GM12878 (cell line): Measurements from ENCODE around the gene KDM5C. TPM values are rescaled to one million over a fixed set of nuclear protein-coding genes. Genes with fewer than 3 reads are reported as not detected.

Source experiments
- ATAC-seq: fragments of 200-7000 bp; cut with Tn5 transposase; 3 replicates; pipeline ENCODE4 v1.9.1; 2020; ENCODE audit warnings: mild to moderate bottlenecking, moderate library complexity
- BruUV-seq: library from RNA; stranded (reverse); fragments of 400-500 nt; replicated peaks from 2 replicates; lab custom pipeline; 2021; lab: Mats Ljungman, UMichigan
- CTCF ChIA-PET: fragments of 300-600 bp; sonication (Branson Sonifier 250); formaldehyde crosslinking; extraction: SDS; loops from one replicate; lab custom pipeline; 2021; ENCODE audit warnings: inconsistent platforms; lab: Yijun Ruan, JAX
- POLR2A ChIA-PET: fragments of 350-600 bp; formaldehyde crosslinking; extraction: SDS; loops from one replicate; lab custom pipeline; 2021; ENCODE audit warnings: inconsistent platforms; lab: Charles Lee
- RAD21 ChIA-PET: fragments of 300-600 bp; sonication (Branson Sonifier 250); formaldehyde crosslinking; loops from one replicate; lab custom pipeline; 2023; ENCODE audit warnings: antibody characterized with exemption; ENCODE audit not compliant: unreplicated experiment; lab: Charles Lee
- SMC1A ChIA-PET: fragments of 300-600 bp; sonication (Branson Sonifier 250); formaldehyde crosslinking; loops from one replicate; lab custom pipeline; 2023; ENCODE audit not compliant: unreplicated experiment, uncharacterized antibody; lab: Charles Lee
- DNase-seq: peaks from one replicate; pipeline ENCODE4 v3.0.0-alpha.2; 2011; ENCODE audit warnings: low read depth, low spot score
- FAIRE-seq: peaks from 3 replicates; lab custom pipeline; 2011; peaks lifted over from hg19 to GRCh38; lab: Jason Lieb, UNC
- H2AFZ ChIP-seq: 2 replicates; pipeline ENCODE4 v1.6.0; 2011; ENCODE audit warnings: low read depth, low read length, control low read depth; ENCODE audit not compliant: control insufficient read depth
- H3K27ac ChIP-seq: 2 replicates; pipeline ENCODE4 v1.5.1; 2011; ENCODE audit warnings: control low read depth; ENCODE audit not compliant: control insufficient read depth, insufficient read depth
- H3K27me3 ChIP-seq, 2 experiments: replicated peaks in 1 of 2; 2 replicates each; pipeline versions ENCODE4 v1.6.0 to v1.6.1; 2011; ENCODE audit warnings: low read length in 1 of 2; ENCODE audit not compliant: control insufficient read depth in 2 of 2, insufficient read depth in 2 of 2
- H3K36me3 ChIP-seq, 2 experiments: 2 replicates each; pipeline ENCODE4 v1.5.1; 2011; ENCODE audit warnings: low read length in 1 of 2; ENCODE audit not compliant: control insufficient read depth in 2 of 2, insufficient read depth in 2 of 2
- H3K4me1 ChIP-seq: 2 replicates; pipeline ENCODE4 v1.6.1; 2011; ENCODE audit warnings: mild to moderate bottlenecking, low read length, moderate library complexity, mixed read lengths; ENCODE audit not compliant: control insufficient read depth, insufficient read depth
- H3K4me2 ChIP-seq: 2 replicates; pipeline ENCODE4 v1.6.0; 2011; ENCODE audit warnings: control low read depth; ENCODE audit not compliant: control insufficient read depth, insufficient read depth
- H3K4me3 ChIP-seq: fragments of 200-600 bp; sonication (generic); 2 replicates; pipeline ENCODE4 v1.5.1; 2016
- H3K79me2 ChIP-seq: 2 replicates; pipeline ENCODE4 v1.6.0; 2011; ENCODE audit warnings: low read length; ENCODE audit not compliant: control insufficient read depth, insufficient read depth
- H3K9ac ChIP-seq: 2 replicates; pipeline ENCODE4 v1.8.0; 2011; ENCODE audit warnings: low read length, control low read depth, mixed read lengths; ENCODE audit not compliant: control insufficient read depth, insufficient read depth
- H3K9me3 ChIP-seq: replicated peaks from 3 replicates; pipeline ENCODE4 v1.5.1; 2011; ENCODE audit warnings: mild to moderate bottlenecking, low read length; ENCODE audit not compliant: control insufficient read depth, insufficient read depth
- H4K20me1 ChIP-seq: 2 replicates; pipeline ENCODE4 v1.6.0; 2011; ENCODE audit not compliant: control insufficient read depth, insufficient read depth
- JUNB ChIP-seq: IDR thresholded peaks from 2 replicates; pipeline ENCODE4 v1.6.1; 2016; ENCODE audit warnings: antibody characterized with exemption, mild to moderate bottlenecking
- NFIC ChIP-seq: IDR thresholded peaks from 2 replicates; pipeline ENCODE4 v1.6.1; 2012; ENCODE audit warnings: low read depth, mild to moderate bottlenecking, inconsistent platforms, low read length, moderate library complexity
- PKNOX1 ChIP-seq: fragments of 450-650 bp; IDR thresholded peaks from 2 replicates; pipeline ENCODE4 v1.6.1; 2016; ENCODE audit warnings: mild to moderate bottlenecking
- SMC3 ChIP-seq: IDR thresholded peaks from 2 replicates; pipeline ENCODE4 v1.6.1; 2011; ENCODE audit warnings: low read length, improper control_type of control experiment, borderline replicate concordance
- USF1 ChIP-seq: IDR thresholded peaks from 2 replicates; pipeline ENCODE4 v1.6.1; 2011; ENCODE audit warnings: borderline replicate concordance, low read depth, mild to moderate bottlenecking, moderate library complexity, mixed read lengths, low read length; ENCODE audit not compliant: insufficient read depth; ENCODE audit errors: extremely low read length
- ZSCAN29 ChIP-seq: fragments of 450-650 bp; IDR thresholded peaks from 2 replicates; pipeline ENCODE4 v1.6.1; 2017; ENCODE audit warnings: mild to moderate bottlenecking, moderate library complexity
- WGBS: methylation state at CpG from one replicate; pipeline ENCODE4 v1.1.6; 2016; ENCODE audit warnings: low lambda C conversion rate; ENCODE audit not compliant: insufficient replicate concordance, insufficient coverage; ENCODE audit errors: missing lambda C conversion rate; 5-methylcytosine and 5-hydroxymethylcytosine counted together
- in situ Hi-C: fragments of 300-500 bp; cut with MboI; formaldehyde crosslinking; loops from 9 replicates; pipeline ENCODE4 v1.14.3; 2018; ENCODE audit warnings: mixed read lengths
- intact Hi-C: fragments of 100-400 bp; cut with micrococcal nuclease; formaldehyde crosslinking; loops from one replicate; pipeline ENCODE4 v1.14.2; 2022; ENCODE audit not compliant: unreplicated experiment
- polyA plus RNA-seq, 11 experiments: library from polyadenylated mRNA; depleted of rRNA in 4 of 11; unstranded in 6 of 11; stranded (reverse) in 5 of 11; fragments of >200 nt; fragmentation: Nextera tagmentation in 4 of 11; fragmentation: Illumina TruSeq in 1 of 11; extraction: Ambion mirVana in 4 of 11; extraction: Trizol in 1 of 11; gene quantifications; 1 replicate in 1 of 11; 2 replicates in 10 of 11; pipeline versions ENCODE4 v1.2.1 to v1.2.3, GENCODE V29; 2011 to 2016; ENCODE audit warnings: inconsistent platforms in 2 of 11, missing spikeins in 2 of 11, low read depth in 1 of 11
- total RNA-seq, 4 experiments: library from RNA; depleted of rRNA in 3 of 4; stranded (reverse); fragments of >200 nt in 3 of 4; fragmentation: Illumina TruSeq in 1 of 4; extraction: Trizol in 1 of 4; gene quantifications; 2 replicates each; pipeline versions ENCODE4 v1.2.1 to v1.2.3, GENCODE V29; 2013 to 2021

Gene KDM5C
- total and polyA plus RNA-seq, 10 of the 15 experiments (the other 5 are each of a cell fraction or from before 2014, with no cell fraction given) = 1.5 to 110 (median 53.0) TPM

- 14% methylated on average over 8 of the region's 8 CpGs for WGBS
- no TSS peak for BruUV-seq
- ChIA-PET RAD21 (no interaction called here), POLR2A (no interaction called here), CTCF (no interaction called here), SMC1A (no interaction called here)
- Histone ChIP-seq H3K36me3 (no peaks in the 10 kb centered on the region), H3K9ac (no peak overlapping the region), H3K27me3 (peaks cover 0 to 3% of the 10 kb centered on the region in 2 experiments; a peak in 1 of 4 replicates), H3K79me2 (no peaks in the 10 kb centered on the region), H3K4me3 (no peak overlapping the region), H3K27ac (no peak overlapping the region), H3K4me1 (no peaks in the 10 kb centered on the region), H4K20me1 (no peaks in the 10 kb centered on the region), H3K9me3 (no peaks in the 10 kb centered on the region), H3K4me2 (no peak overlapping the region), H2AFZ (no peak overlapping the region)
- FAIRE-seq (no peak), ATAC-seq (no peak), DNase-seq (no peak)
- TF ChIP-seq NFIC (no peak), JUNB (no peak), ZSCAN29 (no peak), SMC3 (no peak), PKNOX1 (no peak), USF1 (no peak)
- in situ Hi-C loops = no loop called here
- intact Hi-C loops = no loop called here
These were observed 41.0 kb upstream of the KDM5C start for GRCh38 chrX:53265771-53266574.
